GM21717 (cell line): ENCODE measurements around the gene ZNF362.
"Not testable (repeated sequence)": the region's sequence is repeated elsewhere in the genome, so short reads cannot be mapped to it uniquely, and the experiment has no call there.

ENCODE experiments used
- ATAC-seq: cut with Tn5 transposase; IDR thresholded peaks from one replicate; pipeline ENCODE4 v1.9.1; 2021; ENCODE audit warnings: mild to moderate bottlenecking, moderate library complexity; ENCODE audit not compliant: unreplicated experiment

ZNF362 gene, protein sequence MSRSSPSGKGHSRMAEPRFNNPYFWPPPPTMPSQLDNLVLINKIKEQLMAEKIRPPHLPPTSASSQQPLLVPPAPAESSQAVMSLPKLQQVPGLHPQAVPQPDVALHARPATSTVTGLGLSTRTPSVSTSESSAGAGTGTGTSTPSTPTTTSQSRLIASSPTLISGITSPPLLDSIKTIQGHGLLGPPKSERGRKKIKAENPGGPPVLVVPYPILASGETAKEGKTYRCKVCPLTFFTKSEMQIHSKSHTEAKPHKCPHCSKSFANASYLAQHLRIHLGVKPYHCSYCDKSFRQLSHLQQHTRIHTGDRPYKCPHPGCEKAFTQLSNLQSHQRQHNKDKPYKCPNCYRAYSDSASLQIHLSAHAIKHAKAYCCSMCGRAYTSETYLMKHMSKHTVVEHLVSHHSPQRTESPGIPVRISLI

DNA sequence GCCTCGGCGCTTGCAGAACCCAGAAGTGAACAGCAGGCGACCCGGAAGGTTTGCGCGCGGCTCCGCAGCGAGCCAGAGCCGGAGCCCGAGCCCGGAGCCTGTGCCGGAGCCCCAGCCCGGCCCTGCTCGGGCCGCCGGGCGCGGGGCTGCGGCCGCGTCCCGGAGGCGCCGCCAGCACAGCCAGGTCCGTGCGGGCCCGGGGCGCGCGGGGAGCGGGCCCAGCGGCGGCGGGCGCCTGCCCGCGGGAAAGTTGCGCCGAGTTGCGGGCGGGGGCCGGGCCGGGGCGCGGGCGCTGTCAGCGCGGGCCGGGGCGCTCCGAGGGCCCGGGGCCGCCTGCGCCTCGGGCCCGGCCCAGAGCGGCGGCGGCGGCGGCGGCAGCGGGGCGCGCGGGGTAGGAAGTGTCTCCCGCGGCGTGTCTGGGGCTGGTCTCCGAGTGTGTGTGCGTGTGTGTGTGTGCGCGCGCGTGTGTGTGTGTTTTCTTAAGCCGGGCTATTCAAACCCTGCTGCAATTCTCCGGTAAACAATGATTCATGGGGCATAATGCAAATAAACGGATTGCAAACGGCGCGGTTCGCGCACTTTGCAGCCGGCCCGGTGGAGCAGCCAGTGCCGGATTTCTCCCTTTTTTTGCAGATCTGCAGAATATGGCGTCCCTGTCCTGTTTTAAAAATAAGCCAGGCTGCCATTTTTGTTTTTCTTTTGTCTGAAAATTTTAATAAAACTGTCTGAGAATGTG lies at the start of gene ZNF362:
Gene ZNF362, plus strand, starts transcription at position 22 of the 736 bp plus-strand sequence. CDS start 14,083 bp downstream, outside the sequence.
- no peak for ATAC-seq

DNA sequence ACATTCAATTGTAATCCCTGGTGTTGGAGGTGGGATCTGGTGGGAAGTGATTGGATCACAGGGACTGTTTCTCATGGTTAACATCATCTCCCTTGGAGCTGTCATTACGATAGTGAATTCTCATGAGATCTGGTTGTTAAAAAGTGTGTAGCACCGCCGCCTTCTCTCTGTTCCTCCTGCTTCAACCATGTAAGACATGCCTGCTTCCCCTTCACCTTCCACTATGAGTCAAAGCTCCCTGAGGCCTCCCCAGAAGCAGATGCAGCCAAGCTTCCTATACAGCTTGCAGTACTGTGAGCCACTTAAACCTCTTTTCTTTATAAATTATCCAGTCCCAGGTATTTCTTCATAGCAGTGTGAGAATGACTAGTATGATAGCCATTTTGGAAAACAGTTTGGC lies 44.3 kb upstream of the ZNF362 start:
- ATAC-seq: no peak

DNA sequence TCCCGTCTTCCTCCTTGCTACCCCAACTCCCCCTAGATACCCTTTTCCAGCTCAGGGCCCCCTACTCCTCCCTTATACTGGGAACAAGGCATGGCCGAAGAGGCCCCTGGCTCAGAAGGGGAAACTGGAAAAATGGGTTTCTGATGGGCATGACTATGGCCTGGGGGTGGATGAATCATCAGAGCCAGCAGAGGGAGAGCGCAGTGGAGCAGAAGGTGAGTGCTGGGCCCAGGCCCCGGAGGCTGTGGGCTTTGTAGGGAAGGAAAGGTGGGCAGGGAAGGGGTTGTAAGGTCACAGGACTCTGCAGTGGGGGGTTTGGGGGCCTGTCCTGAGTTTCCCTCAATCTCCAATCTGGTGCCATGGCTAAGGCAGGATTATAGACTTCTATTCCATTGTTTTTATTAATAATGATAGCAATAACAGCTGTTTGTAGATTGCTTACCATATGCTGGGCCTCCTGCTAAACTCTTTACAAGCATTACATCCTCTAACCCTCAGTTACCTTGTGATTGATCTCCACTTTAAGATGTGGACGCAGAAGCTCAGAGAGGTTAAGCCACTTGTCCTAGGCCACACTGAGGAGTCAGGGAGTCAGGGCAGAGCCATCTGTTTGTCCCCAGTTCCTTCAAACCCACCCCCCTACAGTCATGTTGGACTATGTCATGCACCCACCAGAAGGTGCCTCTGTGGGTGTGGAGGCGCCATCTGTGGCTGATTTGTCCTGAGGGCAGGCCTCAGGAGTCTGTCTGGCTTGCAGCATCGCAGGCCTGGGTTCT lies 36.2 kb upstream of the ZNF362 start:
- no peak for ATAC-seq

DNA sequence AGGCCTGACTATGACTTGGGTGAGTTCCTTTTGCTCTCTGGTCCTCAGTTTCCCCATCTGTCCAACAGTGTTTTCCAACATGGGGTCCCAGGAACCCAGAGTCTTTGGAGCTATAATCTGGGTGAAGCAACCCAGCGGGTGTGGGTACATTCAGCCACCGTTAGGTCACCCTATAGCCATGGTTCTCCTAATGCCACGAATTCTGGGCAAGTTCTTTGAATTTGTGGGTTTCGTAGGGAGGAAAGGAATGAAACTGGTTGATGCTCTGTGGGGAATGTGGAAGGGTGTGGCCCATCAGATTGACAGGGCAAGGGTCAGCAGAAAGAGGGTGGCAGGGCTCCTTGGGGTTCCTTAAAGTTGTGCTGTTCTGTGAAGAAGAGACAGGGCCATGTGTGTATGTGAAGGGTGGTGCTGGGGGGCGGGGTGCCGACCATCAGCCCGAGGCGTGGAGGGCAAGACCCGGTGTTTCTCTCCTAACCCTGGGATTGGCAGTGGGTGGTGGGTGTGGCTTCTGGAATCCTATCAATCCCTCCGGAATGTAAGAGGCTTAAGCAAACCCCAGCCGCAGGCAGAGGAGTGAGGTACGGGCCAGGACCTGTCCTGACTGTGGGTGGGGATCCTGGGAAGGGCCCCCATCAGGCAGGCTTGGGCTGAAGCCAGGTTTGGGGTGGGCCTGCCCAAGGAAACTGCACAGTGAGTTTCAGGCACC lies 35.5 kb upstream of the ZNF362 start:
- no peak for ATAC-seq

DNA sequence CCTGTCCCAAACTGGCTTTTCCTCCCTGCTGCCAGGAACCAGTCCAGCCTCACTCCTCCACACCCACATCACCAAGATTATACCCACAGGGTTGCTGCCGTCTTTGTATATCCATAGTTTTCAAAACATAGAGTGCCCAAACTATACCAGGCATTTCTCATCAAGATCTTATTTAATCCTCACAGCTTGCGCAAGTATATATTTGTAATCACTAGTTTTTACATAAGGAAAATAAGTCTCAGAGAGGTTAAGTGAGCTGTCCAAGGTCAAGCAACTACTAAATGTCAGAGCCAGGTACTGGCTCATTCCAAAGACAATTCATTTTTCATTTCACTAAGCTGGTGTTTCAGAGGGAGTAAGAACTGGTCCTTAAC lies 34.9 kb upstream of the ZNF362 start:
- ATAC-seq: no peak

DNA sequence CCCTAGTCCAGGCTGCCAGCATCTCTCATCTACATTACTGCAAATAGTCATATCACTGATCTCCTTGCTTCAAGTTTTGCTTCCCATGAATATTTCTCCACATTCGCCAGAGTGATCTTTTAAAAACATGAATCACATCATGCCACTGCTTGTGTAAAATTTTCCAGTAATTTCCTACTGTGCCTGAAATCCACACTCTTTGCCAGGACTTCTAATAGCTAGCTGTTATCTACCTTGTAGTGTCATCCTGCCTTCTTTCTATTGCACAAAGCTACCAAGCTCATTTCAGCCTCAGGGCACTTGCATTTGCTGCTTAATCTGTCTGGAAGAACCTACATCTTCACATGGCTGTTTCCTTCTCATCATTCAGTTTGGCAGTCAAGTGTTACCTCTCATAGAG lies 33.9 kb upstream of the ZNF362 start:
- no peak for ATAC-seq

DNA sequence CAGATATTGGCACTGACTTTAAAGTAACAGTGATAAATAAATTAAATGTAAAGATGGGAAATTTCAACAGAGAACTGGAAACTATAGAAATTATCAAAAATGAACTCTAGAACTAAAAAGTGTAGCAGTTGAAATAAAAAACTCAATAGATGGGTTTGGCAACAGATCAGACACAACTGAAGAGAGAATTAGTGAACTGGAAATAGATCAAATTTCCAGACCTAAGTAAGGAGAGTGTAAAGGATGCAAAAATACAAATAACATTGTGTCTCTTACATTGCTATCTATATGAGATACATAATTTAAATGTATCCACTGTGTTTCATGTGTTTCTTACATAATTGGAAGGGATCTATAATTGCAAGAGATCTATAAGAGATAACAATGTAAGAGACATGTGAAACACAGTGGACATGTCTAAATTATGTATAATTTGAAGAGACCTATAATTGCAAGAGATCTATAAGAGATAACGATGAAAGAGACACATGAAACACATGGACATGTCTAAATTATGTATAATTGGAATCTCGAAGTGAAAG lies 32.1 kb upstream of the ZNF362 start:
- ATAC-seq: no peak

DNA sequence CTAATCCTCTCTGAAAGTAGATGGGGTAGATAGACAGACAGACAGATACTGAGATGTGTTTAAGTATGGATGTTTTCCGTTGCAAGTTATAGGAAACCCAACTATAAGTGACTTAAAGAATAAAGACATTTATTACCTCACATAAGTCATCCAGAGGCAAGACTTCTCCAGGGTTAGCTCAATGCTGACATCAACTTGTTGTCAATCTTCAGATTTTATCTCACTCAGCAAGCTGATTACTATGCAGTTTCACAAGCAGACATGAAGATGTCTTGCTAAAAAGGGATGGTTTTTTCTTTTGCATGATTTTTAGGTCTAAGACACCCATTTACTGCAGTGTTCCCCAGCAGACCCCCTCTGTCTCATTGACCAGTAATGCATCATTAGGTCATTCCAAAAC lies 30.7 kb upstream of the ZNF362 start:
- no peak for ATAC-seq

DNA sequence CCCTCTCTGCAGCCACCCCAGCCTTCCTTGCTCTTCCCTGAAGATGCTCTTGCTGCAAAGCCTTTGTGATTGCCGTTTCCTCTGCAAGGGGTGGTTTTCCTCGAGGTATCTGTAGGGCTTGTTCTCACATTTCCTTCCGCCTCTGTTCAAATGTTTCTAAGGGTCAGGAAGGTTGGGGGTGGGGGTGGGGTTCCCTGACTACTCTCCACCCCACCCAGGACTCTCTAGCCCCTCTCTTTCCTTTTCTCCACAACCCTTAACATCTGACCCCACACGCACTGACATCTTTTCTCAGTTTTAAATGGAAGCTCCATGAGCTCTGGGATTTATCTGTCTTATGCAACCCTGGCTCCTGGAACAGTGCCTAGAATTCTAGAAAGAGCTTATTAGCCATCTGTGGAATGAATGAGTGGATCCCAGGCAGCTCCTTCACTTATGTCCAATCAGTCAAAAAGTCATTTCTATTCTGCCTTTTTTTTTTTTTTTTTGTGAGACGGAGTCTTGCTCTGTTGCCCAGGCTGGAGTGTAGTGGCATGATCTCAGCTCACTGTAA lies 27.3 kb upstream of the ZNF362 start:
- no peak for ATAC-seq

DNA sequence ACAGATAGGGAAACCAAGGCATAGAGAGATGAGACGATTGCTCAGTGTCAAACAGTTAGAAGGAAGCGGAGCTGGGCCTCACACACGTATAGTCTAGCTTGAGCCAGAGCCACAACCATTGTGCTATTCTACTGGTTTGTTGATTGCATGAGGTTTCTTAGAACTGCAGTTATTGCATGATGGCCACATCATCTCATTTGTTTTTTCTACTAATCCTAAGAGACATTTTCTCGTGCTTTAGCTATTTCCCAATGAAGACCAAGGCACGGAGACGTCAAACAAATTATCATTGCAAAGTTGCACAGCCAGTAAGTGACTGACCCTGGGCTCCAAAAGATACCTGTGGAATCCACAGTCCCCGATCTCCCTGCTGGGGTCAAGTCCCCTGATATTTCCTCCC lies 25.1 kb upstream of the ZNF362 start:
- ATAC-seq: no peak

DNA sequence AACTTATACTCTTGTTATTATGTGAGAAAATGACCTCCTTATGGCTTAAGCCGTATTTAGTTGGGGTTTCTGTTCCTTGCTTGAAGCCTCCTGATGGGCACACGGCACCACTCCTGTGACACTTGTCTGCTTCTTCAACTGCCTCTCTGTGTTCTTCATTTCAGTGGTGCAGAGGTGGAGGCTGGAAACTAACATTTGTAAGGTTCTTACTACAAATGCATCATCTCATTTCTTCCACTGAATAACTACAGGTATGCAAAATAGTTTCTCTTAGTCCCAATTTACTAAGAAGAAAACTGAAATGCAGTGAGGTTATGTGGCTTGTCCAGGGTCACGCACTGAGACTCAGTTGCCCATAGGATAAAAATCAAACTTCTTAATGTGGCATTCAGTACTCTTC lies 23.6 kb upstream of the ZNF362 start:
- ATAC-seq: no peak

DNA sequence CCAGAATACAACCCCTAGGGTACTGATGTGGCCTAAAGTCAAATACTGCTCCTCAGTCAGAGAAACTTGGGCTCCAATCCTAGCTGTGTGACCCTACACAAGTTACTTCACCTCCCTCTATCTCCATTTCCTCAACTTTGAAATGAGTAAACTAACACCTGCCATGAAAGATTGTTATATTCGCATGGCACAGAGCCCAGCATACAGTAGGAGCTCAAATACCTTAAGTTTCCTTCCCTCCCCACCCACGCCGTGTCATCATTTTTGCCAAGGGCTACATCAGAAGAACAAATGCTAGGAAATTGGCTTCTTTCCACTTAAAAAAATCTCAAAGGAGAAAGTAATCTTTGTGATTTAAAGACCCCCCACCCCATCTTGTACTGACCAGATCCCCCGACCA lies 22.2 kb upstream of the ZNF362 start:
- no peak for ATAC-seq

DNA sequence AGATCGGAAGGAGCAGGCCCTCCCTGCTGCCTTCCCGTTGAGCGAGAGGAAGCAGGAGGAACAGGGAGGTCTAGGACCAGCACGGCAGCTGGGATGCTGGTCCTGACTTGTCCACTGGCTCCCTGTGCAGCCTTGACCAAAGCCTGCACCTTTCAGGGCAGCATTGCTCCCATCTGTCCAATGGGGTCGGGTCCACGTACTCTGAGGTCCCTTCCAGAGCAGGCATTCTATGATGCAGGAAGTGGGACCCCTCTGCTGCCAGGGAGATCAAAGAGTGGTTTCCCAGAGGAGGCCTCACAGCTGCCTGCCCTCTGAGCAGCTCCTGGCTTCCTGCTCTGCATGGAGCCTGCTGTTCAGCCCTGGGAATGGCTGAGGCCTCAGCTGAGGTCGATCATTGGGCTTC lies 21.7 kb upstream of the ZNF362 start:
- no peak for ATAC-seq

DNA sequence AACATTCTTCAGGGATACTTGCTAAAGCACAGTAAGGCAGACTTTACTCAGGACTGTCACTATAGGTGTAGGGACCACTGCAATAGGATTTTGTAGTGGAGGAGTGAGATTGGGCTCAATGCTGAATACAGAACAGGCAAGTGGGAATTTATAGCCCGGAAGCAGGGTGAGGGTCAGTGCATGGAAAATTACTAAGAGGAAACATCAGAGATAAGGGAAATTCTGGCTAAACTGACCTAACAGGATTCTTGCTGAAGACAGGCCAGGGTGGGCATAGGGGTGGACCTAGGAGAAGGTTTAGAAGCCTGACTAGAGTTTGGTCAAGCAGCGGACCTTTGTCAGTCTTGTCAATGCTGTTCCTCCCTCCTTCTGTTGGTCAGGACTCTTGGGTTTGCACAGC lies 20.8 kb upstream of the ZNF362 start:
- no peak for ATAC-seq

DNA sequence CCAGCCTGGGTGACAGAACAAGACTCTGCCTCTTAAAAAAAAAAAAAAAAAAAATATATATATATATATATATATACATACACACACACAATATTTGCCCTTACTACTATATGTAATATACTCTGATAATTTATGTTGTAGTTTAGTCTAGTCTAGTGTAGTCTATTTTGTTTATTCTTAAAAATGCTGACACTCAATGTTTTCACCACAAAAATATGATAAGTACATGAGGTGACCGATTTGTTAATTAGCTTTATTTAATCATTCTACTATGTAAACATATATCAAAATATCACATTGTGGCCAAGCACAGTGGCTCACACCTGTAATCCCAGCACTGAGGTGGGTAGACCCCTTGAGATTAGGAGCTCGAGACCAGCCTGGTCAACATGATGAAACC lies 19.8 kb upstream of the ZNF362 start:
- no peak for ATAC-seq

DNA sequence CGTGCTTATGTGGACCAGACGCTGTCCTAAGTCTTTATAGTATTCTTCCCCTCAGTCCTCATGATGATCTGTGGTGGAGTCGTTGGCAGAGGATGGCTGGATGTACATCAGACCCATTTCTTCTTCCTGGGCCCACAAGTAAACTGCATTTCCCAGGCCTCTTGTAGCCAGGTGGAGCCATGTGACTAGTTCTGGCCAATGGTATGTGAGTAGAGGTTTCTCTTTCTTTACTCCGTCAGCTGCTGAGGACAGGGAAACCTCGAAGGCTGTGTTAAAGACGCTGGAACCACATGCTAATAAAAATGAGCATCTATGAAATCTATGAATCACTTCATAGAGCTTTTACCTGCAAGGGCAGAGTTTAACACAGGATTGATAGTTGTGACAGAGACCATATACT lies 18.7 kb upstream of the ZNF362 start:
- ATAC-seq: no peak

DNA sequence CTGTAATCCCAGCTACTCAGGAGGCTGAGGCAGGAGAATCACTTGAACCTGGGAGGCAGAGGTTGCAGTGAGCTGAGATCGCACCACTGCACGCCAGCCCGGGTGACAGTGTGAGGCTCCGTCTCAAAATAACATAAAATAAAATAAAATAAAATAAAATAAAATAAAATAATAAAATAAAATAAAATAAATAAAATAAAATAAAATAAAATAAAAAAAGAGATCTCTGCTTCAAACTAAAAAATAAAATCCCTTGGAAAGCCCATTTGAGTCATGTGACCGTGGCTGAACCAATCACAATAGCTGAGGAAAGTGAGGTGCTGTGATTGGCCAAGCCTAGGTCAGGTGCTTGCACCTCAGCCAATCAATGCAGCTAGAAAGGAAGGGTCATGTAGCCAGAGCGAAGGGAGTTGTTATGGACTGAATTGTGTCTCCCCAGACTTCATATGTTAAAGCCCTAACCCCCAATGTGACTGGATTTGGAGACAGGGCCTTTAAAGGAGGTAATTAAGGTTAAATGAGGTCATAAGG lies 18.0 kb upstream of the ZNF362 start:
- not testable (repeated sequence) for ATAC-seq

DNA sequence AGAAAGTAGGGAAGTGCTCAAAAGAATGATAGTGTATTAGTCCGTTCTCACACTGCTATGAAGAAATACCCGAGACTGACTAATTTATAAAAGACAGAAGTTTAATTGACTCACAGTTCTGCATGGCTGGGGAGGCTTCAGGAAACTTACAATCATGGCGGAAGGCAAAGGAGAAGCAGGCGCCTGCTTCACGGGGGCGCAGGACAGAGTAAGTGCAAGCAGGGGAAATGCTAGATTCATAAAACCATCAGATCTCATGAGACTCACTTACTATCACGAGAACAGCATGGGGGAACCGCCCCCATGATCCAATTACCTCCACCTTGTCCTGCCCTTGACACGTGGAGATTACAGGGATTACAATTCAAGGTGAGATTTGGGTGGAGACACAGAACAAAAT lies 16.9 kb upstream of the ZNF362 start:
- not testable (repeated sequence) for ATAC-seq

DNA sequence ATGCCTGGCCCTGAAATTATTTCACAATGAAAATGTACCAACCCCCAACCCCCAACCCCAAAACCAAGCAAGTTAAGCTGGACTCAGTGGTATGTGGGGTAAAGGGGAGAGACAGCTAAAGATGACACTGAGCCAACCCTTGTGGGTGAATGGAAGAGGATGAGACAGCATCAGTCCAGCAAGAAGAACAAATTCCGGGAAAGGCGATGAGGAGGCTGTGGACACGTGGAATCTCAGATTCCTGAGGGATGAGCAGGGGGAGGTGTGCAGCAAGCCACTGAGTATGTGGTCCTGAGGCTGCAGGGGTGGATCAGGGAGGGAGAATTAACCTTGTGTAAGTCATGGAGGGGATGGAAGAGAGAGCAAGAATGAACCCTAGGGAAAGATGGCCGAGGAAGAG lies 14.4 kb upstream of the ZNF362 start:
- ATAC-seq: no peak

DNA sequence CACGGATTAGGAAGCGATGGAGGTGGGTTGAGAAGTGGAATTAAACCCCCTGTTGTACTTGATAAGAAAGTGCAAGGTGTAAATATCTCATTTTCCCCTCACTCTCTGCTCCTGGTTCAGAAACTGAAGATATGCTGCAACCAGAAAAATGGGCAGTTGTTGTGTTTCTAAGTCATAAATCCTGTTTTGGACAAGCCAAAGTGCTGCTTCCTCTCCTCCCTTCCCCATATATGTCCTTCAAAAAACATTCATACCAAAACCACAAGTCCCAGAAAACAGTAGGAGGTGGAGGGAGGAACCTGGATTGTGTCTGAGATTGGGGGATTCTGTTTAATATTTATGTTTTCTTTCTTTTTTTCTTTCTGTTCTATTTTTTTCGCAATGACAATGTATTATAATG lies 13.6 kb upstream of the ZNF362 start:
- ATAC-seq: no peak
